SK-N-SH (cell line): ENCODE results near the gene ESRP2. TPM values are rescaled to one million over a fixed set of nuclear protein-coding genes. Genes with fewer than 3 reads are reported as not detected.

Experiments
- CTCF ChIA-PET: fragments of 300-600, 350-600 bp; formaldehyde crosslinking; extraction: SDS; loops from one replicate; lab custom pipeline; 2021; lab: Yijun Ruan, JAX
- POLR2A ChIA-PET: fragments of 350-600 bp; sonication (Branson Sonifier 250); formaldehyde crosslinking; extraction: SDS; loops from one replicate; lab custom pipeline; 2020; ENCODE audit warnings: antibody characterized with exemption, inconsistent platforms; lab: Yijun Ruan, JAX
- DNase-seq: peaks from one replicate; pipeline ENCODE4 v3.0.0; 2012
- H2AFZ ChIP-seq: fragments of 200-600 bp; sonication (generic); 2 replicates; pipeline ENCODE4 v1.8.1; 2016; ENCODE audit warnings: antibody characterized with exemption, mild to moderate bottlenecking, low read depth
- H3F3A ChIP-seq: fragments of 200-600 bp; sonication (generic); replicated peaks from 2 replicates; pipeline ENCODE3; 2016; ENCODE audit warnings: antibody characterized with exemption, mild to moderate bottlenecking; ENCODE audit not compliant: insufficient read depth
- H3K27ac ChIP-seq, 2 experiments: fragments of 200-500 bp in 1 of 2; fragments of 200-600 bp in 1 of 2; sonication (Bioruptor generic) in 1 of 2; sonication (generic), shearing (Covaris generic) in 1 of 2; 2 replicates each; pipeline versions ENCODE4 v1.5.1 to v1.6.1; 2014 to 2016; ENCODE audit warnings: low read depth in 2 of 2, inconsistent platforms in 1 of 2, low read length in 1 of 2, mild to moderate bottlenecking in 1 of 2, mixed read lengths in 1 of 2
- H3K27me3 ChIP-seq: fragments of 200-600 bp; sonication (generic), shearing (Covaris generic); 2 replicates; pipeline ENCODE4 v1.6.1; 2016; ENCODE audit warnings: mixed run types; ENCODE audit not compliant: insufficient read depth
- H3K36me3 ChIP-seq, 2 experiments: fragments of 200-500 bp in 1 of 2; fragments of 200-600 bp in 1 of 2; sonication (Bioruptor generic) in 1 of 2; sonication (generic) in 1 of 2; replicated peaks in 1 of 2; 2 replicates each; pipeline versions ENCODE3 to v1.5.1; 2014 to 2016; ENCODE audit warnings: low read length in 1 of 2, mild to moderate bottlenecking in 1 of 2; ENCODE audit not compliant: insufficient read depth in 2 of 2, control insufficient read depth in 1 of 2
- H3K4me1 ChIP-seq, 2 experiments: fragments of 200-500 bp in 1 of 2; fragments of 200-600 bp in 1 of 2; sonication (Bioruptor generic) in 1 of 2; sonication (generic), shearing (Covaris generic) in 1 of 2; 2 replicates each; pipeline versions ENCODE4 v1.5.1 to v1.6.1; 2014 to 2016; ENCODE audit warnings: low read depth in 1 of 2, low read length in 1 of 2, mixed run types in 1 of 2; ENCODE audit not compliant: insufficient read depth in 2 of 2, control insufficient read depth in 1 of 2
- H3K4me2 ChIP-seq: fragments of 200-600 bp; sonication (generic), shearing (Covaris generic); 2 replicates; pipeline ENCODE4 v1.6.1; 2017; ENCODE audit warnings: mixed run types
- H3K4me3 ChIP-seq, 2 experiments: fragments of 200-500 bp in 1 of 2; fragments of 200-600 bp in 1 of 2; sonication (Bioruptor generic) in 1 of 2; sonication (generic), shearing (Covaris generic) in 1 of 2; 2 replicates each; pipeline versions ENCODE4 v1.5.1 to v1.8.1; 2014 to 2016; ENCODE audit warnings: low read depth in 2 of 2, inconsistent platforms in 1 of 2, low read length in 1 of 2, mild to moderate bottlenecking in 1 of 2, mixed read lengths in 1 of 2, moderate library complexity in 1 of 2
- H3K79me2 ChIP-seq: fragments of 200-600 bp; sonication (generic); 2 replicates; pipeline ENCODE4 v1.8.1; 2017; ENCODE audit warnings: mild to moderate bottlenecking; ENCODE audit not compliant: insufficient read depth
- H3K9ac ChIP-seq: fragments of 200-600 bp; sonication (generic); 2 replicates; pipeline ENCODE4 v1.6.1; 2017; ENCODE audit warnings: mixed run types
- H3K9me2 ChIP-seq: fragments of 200-600 bp; sonication (generic); 2 replicates; pipeline ENCODE4 v1.6.1; 2017; ENCODE audit warnings: mixed run types
- H3K9me3 ChIP-seq: fragments of 200-600 bp; sonication (generic); 2 replicates; pipeline ENCODE4 v1.6.1; 2017; ENCODE audit warnings: mixed run types, mild to moderate bottlenecking, moderate library complexity
- H4K20me1 ChIP-seq: fragments of 200-600 bp; sonication (generic); 2 replicates; pipeline ENCODE4 v1.6.1; 2017; ENCODE audit warnings: mild to moderate bottlenecking, mixed run types; ENCODE audit not compliant: insufficient read depth
- ELF1 ChIP-seq: IDR thresholded peaks from 2 replicates; pipeline ENCODE4 v1.4.0; 2012
- EZH2phosphoT487 ChIP-seq: fragments of 200-600 bp; sonication (generic); IDR thresholded peaks from 2 replicates; pipeline ENCODE4 v1.6.1; 2017; ENCODE audit warnings: low read depth, mixed run types, mild to moderate bottlenecking, antibody characterized with exemption, moderate library complexity, borderline replicate concordance
- IRF3 ChIP-seq: fragments of 150-350 bp; IDR thresholded peaks from 2 replicates; pipeline ENCODE4 v1.6.1; 2016; ENCODE audit warnings: mild to moderate bottlenecking, low read depth, low read length
- NRF1 ChIP-seq: IDR thresholded peaks from 2 replicates; pipeline ENCODE4 v1.6.1; 2012; ENCODE audit warnings: low read depth, mild to moderate bottlenecking, low read length
- RAD21 ChIP-seq: IDR thresholded peaks from 2 replicates; pipeline ENCODE4 v1.6.1; 2012; ENCODE audit warnings: mild to moderate bottlenecking, low read length
- RFX5 ChIP-seq: IDR thresholded peaks from 2 replicates; pipeline ENCODE4 v1.6.1; 2012; ENCODE audit warnings: mild to moderate bottlenecking, improper control_type of control experiment, low read length
- RXRA ChIP-seq: IDR thresholded peaks from 2 replicates; pipeline ENCODE4 v1.4.0; 2012; ENCODE audit warnings: low read depth, mild to moderate bottlenecking, borderline replicate concordance
- TAF1 ChIP-seq: IDR thresholded peaks from 2 replicates; pipeline ENCODE4 v1.6.1; 2012; ENCODE audit warnings: low read depth, mild to moderate bottlenecking, low read length, moderate library complexity, borderline replicate concordance
- WGBS: methylation state at CpG from one replicate; pipeline ENCODE4 v1.1.6; 2017; ENCODE audit warnings: low lambda C conversion rate; 5-methylcytosine and 5-hydroxymethylcytosine counted together
- polyA plus RNA-seq, 3 experiments: library from polyadenylated mRNA; depleted of rRNA; stranded (reverse); fragments of >200 nt; gene quantifications; 2 replicates each; pipeline ENCODE4 v1.2.3, GENCODE V29; 2012
- TF ChIP-seq, protein P1 (sequence below): IDR thresholded peaks from 2 replicates; pipeline ENCODE4; 2012
- TF ChIP-seq, protein P2 (sequence below): IDR thresholded peaks from 2 replicates; pipeline ENCODE4 v1.4.0; 2012; ENCODE audit warnings: low read depth, borderline replicate concordance

The ESRP2 gene
- polyA plus RNA-seq, 1 of the 3 experiments (the other 2 are of a cell fraction): 0.07 TPM

DNA sequence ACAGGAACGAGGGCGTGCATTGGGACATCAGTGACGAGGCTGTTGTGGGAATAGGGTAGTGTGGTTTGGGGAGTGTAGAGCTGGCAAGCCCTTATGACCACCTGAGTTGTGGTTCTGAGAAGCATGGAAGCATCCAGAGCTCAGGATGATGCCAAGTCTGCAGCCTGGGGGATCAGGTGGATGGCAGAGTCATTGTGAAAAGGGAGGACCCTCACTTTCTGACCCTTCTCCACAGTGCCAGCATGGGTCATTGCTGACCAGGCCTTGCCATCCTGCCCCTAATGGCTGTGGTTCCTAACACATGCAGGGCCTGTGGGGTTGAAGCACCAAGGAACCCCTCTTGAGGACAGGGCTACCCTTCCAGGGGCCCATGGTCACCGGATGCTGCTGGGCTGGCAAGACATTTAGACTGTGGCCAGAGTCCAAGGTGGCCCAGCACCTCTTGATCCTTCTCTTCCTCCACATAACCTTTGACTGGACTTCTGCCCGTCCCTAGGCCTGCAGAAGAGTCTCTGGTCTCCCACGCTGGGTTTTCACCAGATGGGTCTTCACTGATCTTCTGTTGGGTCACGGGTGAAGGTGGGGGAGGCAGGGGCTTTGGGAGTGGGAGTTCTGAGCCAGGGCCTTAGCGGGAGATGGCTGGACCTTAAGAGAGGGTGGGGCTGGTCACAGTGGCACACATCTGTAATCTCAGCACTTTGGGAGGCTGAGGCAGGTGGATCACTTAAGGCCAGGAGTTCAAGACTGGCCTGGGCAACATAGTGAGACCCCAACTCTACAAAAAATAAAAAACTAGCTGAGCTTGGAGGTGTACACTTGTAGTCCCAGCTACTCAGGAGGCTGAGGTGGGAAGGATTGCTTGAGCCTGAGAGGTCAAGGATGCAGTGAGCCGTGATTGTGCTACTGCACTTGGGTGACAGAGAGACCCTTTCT is 7.3 kb upstream of the ESRP2 start:
- H3K36me3 ChIP-seq: no peaks in the 10 kb centered on the region
- H3K9me2 ChIP-seq: no peaks in the 10 kb centered on the region
- no peaks in the 10 kb centered on the region for H4K20me1 ChIP-seq
- no peak overlapping the region for H3K4me2 ChIP-seq
- 88% methylated on average over 9 of the region's 9 CpGs for WGBS
- H3K27ac ChIP-seq: no peak overlapping the region
- CTCF ChIA-PET: no interaction called here
- H3F3A ChIP-seq: no peaks in the 10 kb centered on the region
- POLR2A ChIA-PET: no interaction called here
- peaks cover 7 to 15% of the 10 kb centered on the region in 2 experiments; a peak in 2 of 4 replicates for H3K4me1 ChIP-seq
- no peak overlapping the region for H3K4me3 ChIP-seq
- no peaks in the 10 kb centered on the region for H3K27me3 ChIP-seq
- no peak overlapping the region for H2AFZ ChIP-seq
- peaks cover 13% of the 10 kb centered on the region for H3K79me2 ChIP-seq
- TF ChIP-seq RXRA (no peak), NRF1 (no peak), RAD21 (no peak), EZH2phosphoT487 (no peak), IRF3 (no peak), TAF1 (no peak)
- TF ChIP-seq, protein P1, sequence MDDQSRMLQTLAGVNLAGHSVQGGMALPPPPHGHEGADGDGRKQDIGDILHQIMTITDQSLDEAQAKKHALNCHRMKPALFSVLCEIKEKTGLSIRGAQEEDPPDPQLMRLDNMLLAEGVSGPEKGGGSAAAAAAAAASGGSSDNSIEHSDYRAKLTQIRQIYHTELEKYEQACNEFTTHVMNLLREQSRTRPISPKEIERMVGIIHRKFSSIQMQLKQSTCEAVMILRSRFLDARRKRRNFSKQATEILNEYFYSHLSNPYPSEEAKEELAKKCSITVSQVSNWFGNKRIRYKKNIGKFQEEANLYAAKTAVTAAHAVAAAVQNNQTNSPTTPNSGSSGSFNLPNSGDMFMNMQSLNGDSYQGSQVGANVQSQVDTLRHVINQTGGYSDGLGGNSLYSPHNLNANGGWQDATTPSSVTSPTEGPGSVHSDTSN: no peak
- H3K9me3 ChIP-seq: no peaks in the 10 kb centered on the region
- H3K9ac ChIP-seq: no peak overlapping the region
- no peak for DNase-seq

- Histone ChIP-seq H3K36me3 (no peaks in the 10 kb centered on the region), H3K9ac (no peak overlapping the region), H3K4me3 (no peak overlapping the region), H3K9me2 (no peaks in the 10 kb centered on the region), H3K4me2 (no peak overlapping the region), H3K27me3 (no peaks in the 10 kb centered on the region), H3F3A (peaks cover 3% of the 10 kb centered on the region), H3K27ac (no peak overlapping the region), H3K79me2 (peaks cover 13% of the 10 kb centered on the region), H3K9me3 (no peaks in the 10 kb centered on the region), H4K20me1 (no peaks in the 10 kb centered on the region), H2AFZ (no peak overlapping the region), H3K4me1 (peaks cover 7 to 18% of the 10 kb centered on the region in 2 experiments; a peak in 2 of 4 replicates)
- TF ChIP-seq RAD21: no peak
- TF ChIP-seq, protein P2, sequence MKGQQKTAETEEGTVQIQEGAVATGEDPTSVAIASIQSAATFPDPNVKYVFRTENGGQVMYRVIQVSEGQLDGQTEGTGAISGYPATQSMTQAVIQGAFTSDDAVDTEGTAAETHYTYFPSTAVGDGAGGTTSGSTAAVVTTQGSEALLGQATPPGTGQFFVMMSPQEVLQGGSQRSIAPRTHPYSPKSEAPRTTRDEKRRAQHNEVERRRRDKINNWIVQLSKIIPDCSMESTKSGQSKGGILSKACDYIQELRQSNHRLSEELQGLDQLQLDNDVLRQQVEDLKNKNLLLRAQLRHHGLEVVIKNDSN: no peak
- TF ChIP-seq RFX5: no peak
- no peak for TF ChIP-seq ELF1
- POLR2A ChIA-PET: no interaction called here
- CTCF ChIA-PET: no interaction called here
- no peak for DNase-seq
- WGBS: 95% methylated on average over 7 of the region's 7 CpGs
These were observed 6.2 kb upstream of the ESRP2 start for GRCh38 chr16:68242085-68242484.
